Erythroblast (primary cell): ENCODE results near the gene SOX10.
"Not testable (repeated sequence)": the region's sequence is repeated elsewhere in the genome, so short reads cannot be mapped to it uniquely, and the experiment has no call there.

Experiments
- DNase-seq, 2 experiments: peaks; one replicate each; lab custom pipeline; 2025; lab: John Stamatoyannopoulos, UW
- GATA1 ChIP-seq: IDR thresholded peaks from 2 replicates; pipeline ENCODE4 v1.6.1; 2011; ENCODE audit warnings: low read depth, mild to moderate bottlenecking, control low read depth, low read length, moderate library complexity
- POLR2A ChIP-seq: IDR thresholded peaks from 2 replicates; pipeline ENCODE4 v1.6.1; 2011; ENCODE audit warnings: mild to moderate bottlenecking, low read length

The SOX10 gene

GRCh38 chr22:37970864-37971263, 13.5 kb downstream of the SOX10 start:
- no peak for DNase-seq
- TF ChIP-seq GATA1 = no peak
- no peak for TF ChIP-seq POLR2A

GRCh38 chr22:37968452-37969251, 15.7 kb downstream of the SOX10 start:
- TF ChIP-seq POLR2A (no peak), GATA1 (no peak)
- DNase-seq = no peak

GRCh38 chr22:37967637-37968451, 16.5 kb downstream of the SOX10 start:
- no peak for DNase-seq
- TF ChIP-seq POLR2A (no peak), GATA1 (no peak)

GRCh38 chr22:37967147-37967546, 17.2 kb downstream of the SOX10 start:
- DNase-seq = no peak
- TF ChIP-seq POLR2A = no peak
- no peak for TF ChIP-seq GATA1

- DNase-seq = no peak
- TF ChIP-seq POLR2A = no peak
- TF ChIP-seq GATA1 = no peak
Observed at GRCh38 chr22:37965940-37966664, 18.3 kb downstream of the SOX10 start.

- no peak for DNase-seq
- TF ChIP-seq POLR2A = no peak
- TF ChIP-seq GATA1 = no peak
Observed at GRCh38 chr22:37961062-37961461, 23.3 kb downstream of the SOX10 start.

GRCh38 chr22:37959231-37959825, 25.0 kb downstream of the SOX10 start:
- TF ChIP-seq GATA1 (no peak), POLR2A (no peak)
- DNase-seq = peak in 1 of 2 experiments; percentile 11

- no peak for DNase-seq
- no peak for TF ChIP-seq GATA1
Observed at GRCh38 chr22:37957232-37957631, 27.1 kb downstream of the SOX10 start.

- not testable (repeated sequence) for DNase-seq
Observed at GRCh38 chr22:37955825-37956397, 28.4 kb downstream of the SOX10 start.

GRCh38 chr22:37954686-37955085, 29.7 kb downstream of the SOX10 start:
- no peak for DNase-seq
- TF ChIP-seq GATA1 (no peak), POLR2A (no peak)

- DNase-seq = peak; percentile 95 to 98
- TF ChIP-seq GATA1 (no peak), POLR2A (peak; percentile 73)
Observed at GRCh38 chr22:37953437-37954179, 30.7 kb downstream of the SOX10 start, which contains the start of the genes C22orf23 and POLR2F. TSS of gene C22orf23 (minus strand) at chr22:37953601. CDS start at chr22:37953149, 452 bp downstream. TSS of gene POLR2F (plus strand) at chr22:37953699. CDS start at chr22:37953788, 89 bp downstream.

- DNase-seq = peak in 1 of 2 experiments; percentile 53
- no peak for TF ChIP-seq GATA1
- TF ChIP-seq POLR2A = no peak
Observed at GRCh38 chr22:37953062-37953436, 31.3 kb downstream of the SOX10 start.

GRCh38 chr22:37952629-37953028, 31.7 kb downstream of the SOX10 start:
- DNase-seq = not testable (repeated sequence)
